AG04450 (cell line): ENCODE data around the gene C1orf116. TPM values are rescaled to one million over a fixed set of nuclear protein-coding genes. Genes with fewer than 3 reads are reported as not detected.

Source experiments
- CTCF ChIA-PET: fragments of 300-600, 350-600 bp; formaldehyde crosslinking; extraction: SDS; loops from one replicate; lab custom pipeline; 2022; ENCODE audit warnings: antibody characterized with exemption, inconsistent platforms; lab: Charles Lee
- POLR2A ChIA-PET: fragments of 350-600 bp; formaldehyde crosslinking; extraction: SDS; loops from one replicate; lab custom pipeline; 2021; ENCODE audit warnings: antibody characterized with exemption, inconsistent platforms; lab: Yijun Ruan, JAX
- DNase-seq: peaks from one replicate; pipeline ENCODE4 v3.0.0-alpha.2; 2011; ENCODE audit warnings: low read depth, low spot score
- H3K27ac ChIP-seq: one replicate; pipeline ENCODE4 v1.5.1; 2012; ENCODE audit warnings: low read depth, low read length, control low read depth
- H3K27me3 ChIP-seq: one replicate; pipeline ENCODE4 v1.6.0; 2012; ENCODE audit warnings: low read length; ENCODE audit not compliant: control insufficient read depth, insufficient read depth
- H3K4me3 ChIP-seq: 2 replicates; pipeline ENCODE4 v1.5.1; 2011; ENCODE audit warnings: mild to moderate bottlenecking, low read depth, low read length, control low read depth
- H3K9me3 ChIP-seq: 2 replicates; pipeline ENCODE4 v1.5.1; 2012; ENCODE audit warnings: low read length; ENCODE audit not compliant: control insufficient read depth, insufficient read depth
- CTCF ChIP-seq: IDR thresholded peaks from 2 replicates; pipeline ENCODE4 v1.5.1; 2011; ENCODE audit warnings: low read depth, low read length, control low read depth, inconsistent platforms
- polyA plus RNA-seq: library from polyadenylated mRNA; depleted of rRNA; stranded (reverse); fragments of >200 nt; gene quantifications from 2 replicates; pipeline ENCODE4 v1.2.3, GENCODE V29; 2011

The C1orf116 gene
- polyA plus RNA-seq, 1 experiment, result not detected

GRCh38 chr1:207060596-207060995, 28.0 kb upstream of the C1orf116 start:
- DNase-seq, result no peak
- no peak for TF ChIP-seq CTCF
- H3K27ac ChIP-seq, result no peak overlapping the region
- CTCF ChIA-PET, result interaction anchor here (0.8 kb wide), 1 partner anchor 11 kb away, joined by 3 read pairs; no protein-coding TSS in a partner anchor
- POLR2A ChIA-PET, result no interaction called here
- no peak overlapping the region for H3K4me3 ChIP-seq
- no peaks in the 10 kb centered on the region for H3K9me3 ChIP-seq
- peaks cover 2% of the 10 kb centered on the region for H3K27me3 ChIP-seq

GRCh38 chr1:207059881-207060280, 27.3 kb upstream of the C1orf116 start:
- TF ChIP-seq CTCF, result no peak
- H3K4me3 ChIP-seq, result no peak overlapping the region
- H3K27me3 ChIP-seq, result peaks cover 2% of the 10 kb centered on the region
- H3K9me3 ChIP-seq, result no peaks in the 10 kb centered on the region
- no peak for DNase-seq
- CTCF ChIA-PET, result interaction anchor here (0.8 to 1.0 kb wide), 2 partner anchors 10 to 345 kb away, joined by 3 read pairs; no protein-coding TSS in a partner anchor
- POLR2A ChIA-PET, result no interaction called here
- H3K27ac ChIP-seq, result no peak overlapping the region

- no peak overlapping the region for H3K4me3 ChIP-seq
- no peak for TF ChIP-seq CTCF
- ChIA-PET CTCF (interaction anchor here (1.0 to 1.4 kb wide), 2 partner anchors 9 to 346 kb away, joined by 3 to 8 read pairs; no protein-coding TSS in a partner anchor), POLR2A (no interaction called here)
- H3K9me3 ChIP-seq, result no peaks in the 10 kb centered on the region
- no peak for DNase-seq
- peaks cover 2% of the 10 kb centered on the region for H3K27me3 ChIP-seq
- no peak overlapping the region for H3K27ac ChIP-seq
Measured at GRCh38 chr1:207058878-207059867, 26.6 kb upstream of the C1orf116 start.

- Histone ChIP-seq H3K27me3 (peaks cover 5% of the 10 kb centered on the region), H3K9me3 (peaks cover 1% of the 10 kb centered on the region; the same call in 1 of the 2 replicates), H3K4me3 (no peak overlapping the region), H3K27ac (no peak overlapping the region)
- ChIA-PET CTCF (interaction anchor here (1.4 kb wide), 1 partner anchor 8 kb away, joined by 8 read pairs; no protein-coding TSS in a partner anchor), POLR2A (no interaction called here)
- TF ChIP-seq CTCF, result no peak
- DNase-seq, result no peak
Measured at GRCh38 chr1:207058252-207058651, 25.7 kb upstream of the C1orf116 start.

GRCh38 chr1:207056673-207057072, 24.1 kb upstream of the C1orf116 start:
- ChIA-PET POLR2A (no interaction called here), CTCF (no interaction called here)
- peaks cover 5% of the 10 kb centered on the region; the same call in 1 of the 2 replicates for H3K9me3 ChIP-seq
- no peak for TF ChIP-seq CTCF
- H3K4me3 ChIP-seq, result no peak overlapping the region
- H3K27me3 ChIP-seq, result peaks cover 8% of the 10 kb centered on the region
- H3K27ac ChIP-seq, result no peak overlapping the region
- no peak for DNase-seq
